OCI-LY7 (cell line): ENCODE measurements around the gene AMIGO2. TPM values are rescaled to one million over a fixed set of nuclear protein-coding genes. Genes with fewer than 3 reads are reported as not detected.

ENCODE experiments used
- BruUV-seq: library from RNA; stranded (reverse); fragments of 400-500 nt; replicated peaks from 2 replicates; lab custom pipeline; 2021; lab: Mats Ljungman, UMichigan
- CTCF ChIA-PET: fragments of 300-600 bp; sonication (Branson Sonifier 250); formaldehyde crosslinking; loops from one replicate; lab custom pipeline; 2022; ENCODE audit warnings: antibody characterized with exemption; ENCODE audit not compliant: unreplicated experiment; lab: Charles Lee
- POLR2A ChIA-PET: fragments of 300-600 bp; sonication (Branson Sonifier 250); formaldehyde crosslinking; loops from one replicate; lab custom pipeline; 2022; ENCODE audit warnings: antibody characterized with exemption; lab: Charles Lee
- DNase-seq: peaks from one replicate; pipeline ENCODE4 v3.0.0-alpha.2; 2015; ENCODE audit warnings: low spot score
- H2AFZ ChIP-seq: fragments of 200-600 bp; sonication (generic), shearing (Covaris generic); 2 replicates; pipeline ENCODE4 v1.6.1; 2014; ENCODE audit warnings: mild to moderate bottlenecking, antibody characterized with exemption, low read length, moderate library complexity
- H3K27ac ChIP-seq: fragments of 200-600 bp; sonication (generic); 2 replicates; pipeline ENCODE4 v1.5.1; 2014; ENCODE audit warnings: mixed run types, low read depth, mild to moderate bottlenecking, moderate library complexity, low read length, inconsistent platforms; ENCODE audit not compliant: poor library complexity, severe bottlenecking
- H3K36me3 ChIP-seq: fragments of 200-600 bp; sonication (generic); 2 replicates; pipeline ENCODE4 v1.6.1; 2014; ENCODE audit warnings: mild to moderate bottlenecking, antibody characterized with exemption, low read length, moderate library complexity, mixed read lengths; ENCODE audit not compliant: insufficient read depth
- H3K4me1 ChIP-seq: fragments of 200-600 bp; sonication (generic); 2 replicates; pipeline ENCODE4 v1.5.1; 2014; ENCODE audit warnings: mild to moderate bottlenecking, low read length; ENCODE audit not compliant: insufficient read depth, poor library complexity, severe bottlenecking
- H3K4me2 ChIP-seq: fragments of 200-600 bp; sonication (generic); 2 replicates; pipeline ENCODE4 v1.6.1; 2014; ENCODE audit warnings: mild to moderate bottlenecking, low read length
- H3K4me3 ChIP-seq: fragments of 200-600 bp; sonication (generic); 2 replicates; pipeline ENCODE4 v1.5.1; 2014; ENCODE audit warnings: mild to moderate bottlenecking, low read depth, low read length; ENCODE audit not compliant: poor library complexity, severe bottlenecking
- H3K79me2 ChIP-seq: fragments of 200-600 bp; sonication (generic); 2 replicates; pipeline ENCODE4 v1.6.1; 2016; ENCODE audit warnings: low read depth, mild to moderate bottlenecking, low read length, moderate library complexity, mixed read lengths; ENCODE audit not compliant: insufficient read depth
- H3K9me2 ChIP-seq: fragments of 200-600 bp; sonication (generic); 2 replicates; pipeline ENCODE4 v1.6.1; 2016; ENCODE audit warnings: mild to moderate bottlenecking, low read length, mixed read lengths; ENCODE audit not compliant: insufficient read depth
- H3K9me3 ChIP-seq: fragments of 200-600 bp; sonication (generic); 2 replicates; pipeline ENCODE4 v1.6.1; 2014; ENCODE audit warnings: mild to moderate bottlenecking, mixed run types, low read length, mixed read lengths
- H4K20me1 ChIP-seq: fragments of 200-600 bp; sonication (generic); 2 replicates; pipeline ENCODE4 v1.6.1; 2014; ENCODE audit warnings: mild to moderate bottlenecking, antibody characterized with exemption, low read length, moderate library complexity, mixed read lengths; ENCODE audit not compliant: insufficient read depth
- EZH2phosphoT487 ChIP-seq: fragments of 200-600 bp; sonication (generic); IDR thresholded peaks from 2 replicates; pipeline ENCODE4 v1.6.1; 2018; ENCODE audit warnings: low read depth, borderline replicate concordance, mild to moderate bottlenecking, mixed run types, antibody characterized with exemption, low read length, moderate library complexity, mixed read lengths
- intact Hi-C: fragments of 100-400 bp; cut with micrococcal nuclease; formaldehyde crosslinking; loops from one replicate; pipeline ENCODE4 v1.10.0; 2022; ENCODE audit not compliant: unreplicated experiment
- total RNA-seq, 2 experiments: library from RNA; depleted of rRNA in 1 of 2; stranded (reverse); fragments of >200 nt in 1 of 2; shearing (Covaris generic) in 1 of 2; gene quantifications; 2 replicates each; pipeline ENCODE4 v1.2.3, GENCODE V29; 2014 to 2022
- TF ChIP-seq, protein P1 (sequence below): fragments of 200-600 bp; sonication (generic); conservative IDR thresholded peaks from 2 replicates; pipeline ENCODE4 v1.5.1; 2014; ENCODE audit warnings: mild to moderate bottlenecking, antibody characterized with exemption, low read length, moderate library complexity, mixed read lengths

Gene AMIGO2
- total RNA-seq, 2 experiments from 2014 or later: not detected

DNA sequence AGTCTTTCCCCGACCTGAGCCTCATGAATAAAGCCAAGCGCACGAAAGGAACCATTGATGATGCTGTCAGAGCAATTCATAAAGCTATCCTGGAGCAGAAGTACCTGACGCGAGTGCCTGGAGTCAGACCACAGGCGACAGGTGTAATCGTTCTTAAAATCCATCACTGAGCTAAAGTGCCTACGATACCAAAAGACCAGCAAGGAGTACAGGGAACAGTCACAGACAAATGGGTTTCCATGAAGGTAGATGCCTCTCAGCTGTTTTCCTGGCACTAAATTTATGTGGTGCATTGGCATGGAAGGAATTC is 1.7 kb downstream of the AMIGO2 start:
- no peak overlapping the region for H3K27ac ChIP-seq
- POLR2A ChIA-PET: interaction anchor here (2.2 kb wide), 1 partner anchor 12 kb away, joined by 5 read pairs; no protein-coding TSS in a partner anchor
- no peak for TF ChIP-seq EZH2phosphoT487
- TF ChIP-seq, protein P1, sequence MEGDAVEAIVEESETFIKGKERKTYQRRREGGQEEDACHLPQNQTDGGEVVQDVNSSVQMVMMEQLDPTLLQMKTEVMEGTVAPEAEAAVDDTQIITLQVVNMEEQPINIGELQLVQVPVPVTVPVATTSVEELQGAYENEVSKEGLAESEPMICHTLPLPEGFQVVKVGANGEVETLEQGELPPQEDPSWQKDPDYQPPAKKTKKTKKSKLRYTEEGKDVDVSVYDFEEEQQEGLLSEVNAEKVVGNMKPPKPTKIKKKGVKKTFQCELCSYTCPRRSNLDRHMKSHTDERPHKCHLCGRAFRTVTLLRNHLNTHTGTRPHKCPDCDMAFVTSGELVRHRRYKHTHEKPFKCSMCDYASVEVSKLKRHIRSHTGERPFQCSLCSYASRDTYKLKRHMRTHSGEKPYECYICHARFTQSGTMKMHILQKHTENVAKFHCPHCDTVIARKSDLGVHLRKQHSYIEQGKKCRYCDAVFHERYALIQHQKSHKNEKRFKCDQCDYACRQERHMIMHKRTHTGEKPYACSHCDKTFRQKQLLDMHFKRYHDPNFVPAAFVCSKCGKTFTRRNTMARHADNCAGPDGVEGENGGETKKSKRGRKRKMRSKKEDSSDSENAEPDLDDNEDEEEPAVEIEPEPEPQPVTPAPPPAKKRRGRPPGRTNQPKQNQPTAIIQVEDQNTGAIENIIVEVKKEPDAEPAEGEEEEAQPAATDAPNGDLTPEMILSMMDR: no peak

DNA sequence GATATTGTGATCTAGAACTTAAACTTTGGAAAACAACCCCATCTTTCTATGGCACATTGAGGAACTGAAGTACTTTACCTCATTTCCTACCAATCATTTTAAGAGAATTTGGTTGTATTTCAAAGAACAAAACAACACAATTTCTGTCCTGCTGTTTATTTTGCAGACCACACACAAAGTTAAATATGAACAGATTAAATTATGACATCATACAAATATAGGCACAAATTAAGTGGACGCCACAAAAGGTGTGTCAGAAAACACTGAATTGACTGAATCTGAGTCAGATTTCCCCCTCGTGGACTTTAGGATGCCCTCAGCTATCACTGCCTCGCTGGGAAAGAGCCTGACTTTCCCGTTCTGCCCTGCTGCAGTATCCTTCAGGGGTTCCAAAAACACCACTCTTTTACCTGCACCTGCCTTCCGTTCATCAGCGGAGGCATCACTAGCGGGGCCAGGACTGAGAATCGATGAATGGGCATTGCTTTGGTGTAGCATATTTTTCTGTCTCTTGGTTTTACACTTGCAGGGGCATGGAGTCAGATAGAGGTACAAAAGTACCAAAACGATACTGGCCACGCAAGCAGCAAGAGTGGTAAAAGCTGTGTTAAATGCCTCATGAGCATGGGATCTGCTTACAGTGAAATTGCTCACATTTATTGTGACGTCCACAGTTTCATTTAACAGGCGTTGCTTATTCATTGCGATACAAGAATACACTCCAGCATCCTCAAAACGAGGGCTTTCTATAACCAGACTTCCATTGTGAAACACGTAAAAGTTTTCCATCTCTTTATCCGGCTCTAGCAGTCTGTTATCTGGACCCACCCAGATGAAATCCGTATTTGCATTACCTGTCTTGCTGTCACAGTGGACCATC is 2.3 kb downstream of the AMIGO2 start:
- H3K36me3 ChIP-seq: no peaks in the 10 kb centered on the region
- POLR2A ChIA-PET: interaction anchor here (0.7 kb wide), 1 partner anchor 82 kb away, joined by 3 read pairs; no protein-coding TSS in a partner anchor
- no peak overlapping the region for H2AFZ ChIP-seq
- no peaks in the 10 kb centered on the region for H3K9me3 ChIP-seq
- no TSS peak for BruUV-seq
- H3K4me3 ChIP-seq: no peak overlapping the region
- H4K20me1 ChIP-seq: no peaks in the 10 kb centered on the region
- H3K27ac ChIP-seq: no peak overlapping the region
- DNase-seq: no peak
- no peaks in the 10 kb centered on the region for H3K9me2 ChIP-seq
- H3K4me2 ChIP-seq: no peak overlapping the region
- H3K79me2 ChIP-seq: no peaks in the 10 kb centered on the region
- intact Hi-C loops: loop anchor here (5.0 kb wide), 1 partner anchor 45 kb away; no protein-coding TSS in a partner anchor
- TF ChIP-seq EZH2phosphoT487: no peak
- TF ChIP-seq, protein P1: no peak
- CTCF ChIA-PET: no interaction called here
- H3K4me1 ChIP-seq: no peaks in the 10 kb centered on the region

More for the DNA sequence above, 1.7 kb downstream of the AMIGO2 start:
- Histone ChIP-seq H3K4me3 (no peak overlapping the region), H3K9me2 (no peaks in the 10 kb centered on the region), H3K79me2 (no peaks in the 10 kb centered on the region), H2AFZ (no peak overlapping the region), H3K9me3 (no peaks in the 10 kb centered on the region), H4K20me1 (no peaks in the 10 kb centered on the region), H3K4me1 (no peaks in the 10 kb centered on the region), H3K4me2 (no peak overlapping the region), H3K36me3 (no peaks in the 10 kb centered on the region)
- intact Hi-C loops: loop anchor here (5.0 kb wide), 1 partner anchor 46 kb away; no protein-coding TSS in a partner anchor
- no TSS peak for BruUV-seq
- DNase-seq: no peak
- CTCF ChIA-PET: no interaction called here
